Prostate gland (tissue), 2 donors: ENCODE data around the gene RBMS2.
A peak's percentile ranks its signal among the peaks of the same experiment; 100 is the strongest.

Experiments
- CTCF ChIP-seq, 4 experiments: fragments of 200-600 bp in 2 of 4; fragments of 450-650 bp in 2 of 4; sonication (generic) in 2 of 4; IDR thresholded peaks; 1 replicate in 3 of 4; 2 replicates in 1 of 4; pipeline ENCODE4 v1.5.1; 2016 to 2019; ENCODE audit warnings: antibody characterized with exemption in 4 of 4, mild to moderate bottlenecking in 2 of 4, moderate library complexity in 2 of 4
- POLR2AphosphoS5 ChIP-seq: sonication (generic); formaldehyde crosslinking; IDR thresholded peaks from one replicate; pipeline ENCODE4 v1.6.1; 2017; ENCODE audit warnings: antibody characterized with exemption

GRCh38 chr12:56630180-56630632 lies 108.6 kb downstream of the RBMS2 start, which contains the start of gene BAZ2A:
- TF ChIP-seq POLR2AphosphoS5: peak; percentile 77
- no peak for TF ChIP-seq CTCF (IDR thresholded peaks at IDR 0.05)
